Uterus (tissue), 4 donors: ENCODE data around the gene MGRN1. TPM values are rescaled to one million over a fixed set of nuclear protein-coding genes. Genes with fewer than 3 reads are reported as not detected.

Experiments
- DNase-seq, 2 donors: peaks; one replicate each; pipeline ENCODE4 v3.0.0-alpha.2; 2019 to 2020
- H3K27ac ChIP-seq, 2 donors: fragments of 200-600 bp; sonication (generic); 1 replicate in 1 of 2; 2 replicates in 1 of 2; pipeline ENCODE4 v1.5.1; 2016 to 2018
- H3K27me3 ChIP-seq, 2 donors: fragments of 200-600 bp; sonication (generic); one replicate each; pipeline ENCODE4 v1.5.1; 2018 to 2019; ENCODE audit warnings: control low read depth in 1 of 2
- H3K36me3 ChIP-seq, 2 donors: fragments of 200-600 bp; sonication (generic); one replicate each; pipeline ENCODE4 v1.5.1; 2019; ENCODE audit warnings: control low read depth in 1 of 2
- H3K4me1 ChIP-seq, 2 donors: fragments of 200-600 bp; sonication (generic); one replicate each; pipeline ENCODE4 v1.5.1; 2018 to 2019; ENCODE audit warnings: control low read depth in 1 of 2
- H3K4me3 ChIP-seq, 2 donors: fragments of 200-600 bp; sonication (generic); 1 replicate in 1 of 2; 2 replicates in 1 of 2; pipeline ENCODE4 v1.5.1; 2018 to 2019; ENCODE audit warnings: mild to moderate bottlenecking in 1 of 2
- H3K9me3 ChIP-seq, 2 donors: fragments of 200-600 bp; sonication (generic); one replicate each; pipeline ENCODE4 v1.5.1; 2019; ENCODE audit warnings: control low read depth in 1 of 2
- POLR2A ChIP-seq, 2 donors: fragments of 450-650 bp; IDR thresholded peaks; one replicate each; pipeline ENCODE4 v1.6.1; 2016; ENCODE audit warnings: antibody characterized with exemption in 2 of 2, mild to moderate bottlenecking in 1 of 2, moderate library complexity in 1 of 2
- intact Hi-C: fragments of 100-400 bp; cut with DNase I; formaldehyde crosslinking; loops from one replicate; pipeline ENCODE4 v1.15.1; 2023; ENCODE audit warnings: low total_unique reads
- total RNA-seq, 4 donors: library from RNA; depleted of rRNA in 3 of 4; stranded (reverse); fragments of >200 nt in 3 of 4; gene quantifications; one replicate each; pipeline versions ENCODE4 v1.1.0 to v1.2.4, GENCODE V29; 2014 to 2023
- TF ChIP-seq, protein P1 (sequence below), 4 experiments: fragments of 200-600 bp in 2 of 4; fragments of 450-650 bp in 2 of 4; sonication (generic) in 2 of 4; IDR thresholded peaks; one replicate each; pipeline ENCODE4 v1.5.1; 2016 to 2019; ENCODE audit warnings: antibody characterized with exemption in 4 of 4, mild to moderate bottlenecking in 2 of 4, moderate library complexity in 1 of 4
- donor health status: DM: yes; HTN: yes; CAD: no.

MGRN1 gene
- total RNA-seq, 4 donors from 2014 or later = 19.0 to 107 (median 68.6) TPM

DNA sequence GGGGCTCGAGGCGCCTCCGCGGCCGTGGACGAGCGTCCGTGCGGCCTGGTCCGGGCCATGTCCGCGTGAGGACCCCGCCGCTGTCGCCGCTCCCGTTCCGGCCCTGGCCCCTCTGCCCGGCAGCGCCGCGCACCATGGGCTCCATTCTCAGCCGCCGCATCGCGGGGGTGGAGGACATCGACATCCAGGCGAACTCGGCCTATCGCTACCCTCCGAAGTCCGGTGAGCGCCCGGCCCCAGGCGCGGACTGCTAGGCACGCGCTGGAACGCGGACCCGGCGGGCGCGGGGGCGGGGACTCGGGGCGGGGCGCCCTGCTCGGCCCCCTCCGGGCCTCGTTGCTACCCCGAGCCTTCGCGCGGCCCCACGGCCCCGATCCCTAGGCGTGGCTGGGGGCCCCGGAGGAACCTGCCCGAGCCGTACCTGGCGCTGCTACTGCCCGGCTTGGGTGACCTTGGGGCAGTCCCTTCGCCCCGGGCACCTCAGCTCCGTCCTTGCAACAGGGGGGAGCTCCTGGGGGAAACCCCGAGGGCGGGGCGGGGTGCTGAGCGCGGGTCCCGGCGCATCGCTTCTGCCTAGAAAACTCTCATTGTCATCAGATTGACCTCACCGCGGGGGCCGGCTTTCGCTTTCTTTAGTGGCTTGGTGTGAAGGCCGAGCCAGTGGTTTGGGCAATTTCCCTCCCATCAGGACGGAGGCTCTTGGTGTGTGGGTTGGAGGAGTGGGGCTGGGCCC is 367 bp downstream of the MGRN1 start:
- Histone ChIP-seq H3K4me1 (no peaks in the 10 kb centered on the region), H3K9me3 (no peaks in the 10 kb centered on the region), H3K4me3 (peak overlapping the region; percentile 92 to 98), H3K36me3 (no peaks in the 10 kb centered on the region), H3K27me3 (no peaks in the 10 kb centered on the region), H3K27ac (peak overlapping the region; percentile 91 to 92)
- intact Hi-C loops = no loop called here
- peak; percentile 88 to 97 for TF ChIP-seq POLR2A (IDR thresholded peaks at IDR 0.05)
- TF ChIP-seq, protein P1, sequence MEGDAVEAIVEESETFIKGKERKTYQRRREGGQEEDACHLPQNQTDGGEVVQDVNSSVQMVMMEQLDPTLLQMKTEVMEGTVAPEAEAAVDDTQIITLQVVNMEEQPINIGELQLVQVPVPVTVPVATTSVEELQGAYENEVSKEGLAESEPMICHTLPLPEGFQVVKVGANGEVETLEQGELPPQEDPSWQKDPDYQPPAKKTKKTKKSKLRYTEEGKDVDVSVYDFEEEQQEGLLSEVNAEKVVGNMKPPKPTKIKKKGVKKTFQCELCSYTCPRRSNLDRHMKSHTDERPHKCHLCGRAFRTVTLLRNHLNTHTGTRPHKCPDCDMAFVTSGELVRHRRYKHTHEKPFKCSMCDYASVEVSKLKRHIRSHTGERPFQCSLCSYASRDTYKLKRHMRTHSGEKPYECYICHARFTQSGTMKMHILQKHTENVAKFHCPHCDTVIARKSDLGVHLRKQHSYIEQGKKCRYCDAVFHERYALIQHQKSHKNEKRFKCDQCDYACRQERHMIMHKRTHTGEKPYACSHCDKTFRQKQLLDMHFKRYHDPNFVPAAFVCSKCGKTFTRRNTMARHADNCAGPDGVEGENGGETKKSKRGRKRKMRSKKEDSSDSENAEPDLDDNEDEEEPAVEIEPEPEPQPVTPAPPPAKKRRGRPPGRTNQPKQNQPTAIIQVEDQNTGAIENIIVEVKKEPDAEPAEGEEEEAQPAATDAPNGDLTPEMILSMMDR (IDR thresholded peaks at IDR 0.05) = no peak
- DNase-seq = peak; percentile 56 to 57

DNA sequence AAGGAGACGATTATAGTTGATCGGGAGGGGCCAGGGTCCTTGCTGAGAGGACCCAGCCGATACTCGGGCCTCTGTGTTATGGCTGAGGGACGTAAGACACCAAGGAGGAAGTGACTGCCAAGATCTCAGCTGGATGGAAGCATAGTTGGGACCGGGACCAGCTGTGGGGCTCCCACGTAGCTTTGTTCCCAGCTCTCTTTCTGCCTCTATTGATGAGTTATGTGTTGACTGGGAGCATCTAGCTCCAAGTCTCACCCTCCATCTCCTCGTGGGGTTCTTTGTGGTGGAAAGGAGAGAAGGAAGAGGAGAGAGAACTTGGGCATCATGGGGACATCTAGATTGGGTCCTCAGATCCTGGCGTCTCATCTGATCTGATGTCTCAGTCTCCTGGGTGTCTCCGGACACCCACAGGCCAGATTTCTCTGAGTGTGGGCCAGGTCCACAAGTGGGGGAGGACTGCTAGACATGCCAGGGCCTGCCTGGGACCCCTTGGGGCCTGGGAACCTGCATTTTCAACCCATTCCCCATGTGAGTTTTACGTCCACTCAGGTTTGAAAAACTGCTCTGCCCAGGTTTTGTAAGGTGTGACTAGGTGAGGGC is 1.0 kb downstream of the MGRN1 start:
- DNase-seq = no peak
- peak overlapping the region; percentile 91 to 92 for H3K27ac ChIP-seq
- intact Hi-C loops = no loop called here

DNA sequence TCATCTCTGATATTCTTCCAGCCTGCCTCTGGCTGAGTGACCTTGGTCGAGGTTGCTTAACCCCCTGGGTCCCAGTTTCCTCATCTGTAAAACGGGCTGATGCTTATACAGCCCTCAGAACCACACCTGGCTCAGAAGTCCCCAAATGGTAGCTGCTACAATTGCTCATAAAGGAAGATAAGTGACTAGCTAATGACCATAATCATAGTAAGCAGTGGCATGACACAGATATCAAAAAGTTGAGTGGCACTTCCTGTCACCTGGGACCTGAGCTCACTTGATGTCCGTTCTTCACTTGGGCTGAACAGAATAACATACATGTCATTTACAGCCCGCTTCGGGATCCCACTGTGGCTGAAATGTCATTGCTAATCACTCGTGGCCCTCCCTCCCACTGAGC is 1.8 kb downstream of the MGRN1 start:
- H3K4me3 ChIP-seq = peak overlapping the region in 1 of 2 donors; percentile 98
- no peak overlapping the region for H3K27ac ChIP-seq
- DNase-seq = no peak
- peaks cover 0 to 3% of the 10 kb centered on the region in 2 donors for H3K9me3 ChIP-seq
- no peak for TF ChIP-seq POLR2A (IDR thresholded peaks at IDR 0.05)
- TF ChIP-seq, protein P1 (IDR thresholded peaks at IDR 0.05) = no peak
- no peaks in the 10 kb centered on the region for H3K27me3 ChIP-seq
- no peaks in the 10 kb centered on the region for H3K4me1 ChIP-seq
- intact Hi-C loops = no loop called here
- no peaks in the 10 kb centered on the region for H3K36me3 ChIP-seq

More for the DNA sequence above, 1.0 kb downstream of the MGRN1 start:
- Histone ChIP-seq H3K4me1 (no peaks in the 10 kb centered on the region), H3K9me3 (no peaks in the 10 kb centered on the region), H3K36me3 (no peaks in the 10 kb centered on the region), H3K4me3 (peak overlapping the region; percentile 92 to 98), H3K27me3 (no peaks in the 10 kb centered on the region)
- TF ChIP-seq, protein P1 (IDR thresholded peaks at IDR 0.05) = no peak
- TF ChIP-seq POLR2A (IDR thresholded peaks at IDR 0.05) = no peak

DNA sequence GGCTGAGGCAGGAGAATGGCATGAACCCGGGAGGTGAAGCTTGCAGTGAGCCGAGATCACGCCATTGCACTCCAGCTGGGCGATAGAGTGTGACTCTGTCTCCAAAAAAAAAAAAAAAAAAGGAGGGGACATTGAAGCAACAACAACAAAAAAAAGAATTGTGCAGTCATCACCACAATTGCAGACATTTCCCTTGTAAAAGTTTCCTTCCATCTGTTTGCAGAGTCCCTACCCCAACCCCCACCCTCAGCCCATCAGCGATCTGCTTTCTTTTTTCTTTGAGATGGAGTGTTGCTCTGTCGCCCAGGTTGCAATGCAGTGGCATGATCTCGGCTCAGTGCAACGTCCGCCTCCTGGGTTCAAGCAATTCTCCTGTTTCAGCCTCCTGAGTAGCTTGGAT is 3.7 kb downstream of the MGRN1 start:
- Histone ChIP-seq H3K27ac (no peak overlapping the region), H3K27me3 (no peaks in the 10 kb centered on the region), H3K4me3 (no peak overlapping the region), H3K4me1 (no peaks in the 10 kb centered on the region), H3K9me3 (peaks cover 0 to 4% of the 10 kb centered on the region in 2 donors), H3K36me3 (no peaks in the 10 kb centered on the region)
- no peak for DNase-seq
- TF ChIP-seq, protein P1 (IDR thresholded peaks at IDR 0.05) = no peak
- intact Hi-C loops = no loop called here

DNA sequence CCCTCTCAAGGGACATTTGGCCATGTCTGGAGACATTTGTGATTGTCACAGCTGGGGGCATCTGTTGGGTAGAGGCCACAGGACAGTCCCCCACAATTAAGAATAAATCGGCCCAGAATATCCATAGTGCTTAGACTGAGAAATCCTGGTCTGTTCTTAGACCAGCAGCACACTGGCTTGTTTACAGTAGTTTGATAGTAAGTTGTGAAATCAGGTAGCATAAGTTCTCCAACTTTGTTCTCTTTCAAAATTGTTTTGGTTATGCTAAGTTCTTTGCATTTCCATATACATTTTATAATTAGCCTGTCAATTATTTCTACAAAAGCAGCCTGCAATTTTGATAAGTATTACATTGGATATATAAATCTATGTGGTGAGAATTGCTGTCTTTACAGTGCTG is 6.8 kb downstream of the MGRN1 start:
- intact Hi-C loops = no loop called here
- no peak for DNase-seq
- TF ChIP-seq POLR2A (IDR thresholded peaks at IDR 0.05) = no peak
- TF ChIP-seq, protein P1 (IDR thresholded peaks at IDR 0.05) = no peak
- no peaks in the 10 kb centered on the region for H3K27me3 ChIP-seq
- no peak overlapping the region for H3K4me3 ChIP-seq
- no peaks in the 10 kb centered on the region for H3K36me3 ChIP-seq
- H3K27ac ChIP-seq = no peak overlapping the region
- no peaks in the 10 kb centered on the region for H3K4me1 ChIP-seq
- peaks cover 0 to 4% of the 10 kb centered on the region in 2 donors for H3K9me3 ChIP-seq
